ENCODE results near the gene SP5.
"Not testable (repeated sequence)": the region's sequence is repeated elsewhere in the genome, so short reads cannot be mapped to it uniquely, and the experiment has no call there.

GRCh38 chr2:170674282-170674681 is 40.9 kb upstream of the SP5 start:
- TF ChIP-seq PRDM10 (IDR thresholded peaks at IDR 0.05; ENCODE audit: partially characterized antibody); ATF3 (IDR thresholded peaks at IDR 0.05); ATF3 (CRISPR knock-in tag; conservative IDR thresholded peaks at IDR 0.05); JUNB (CRISPR knock-in tag; conservative IDR thresholded peaks at IDR 0.05); E2F3 (CRISPR knock-in tag; IDR thresholded peaks at IDR 0.05); CTCF (IDR thresholded peaks at IDR 0.05 in 2 of 3, conservative IDR thresholded peaks at IDR 0.05 in 1 of 3; ENCODE audit: insufficient read depth in 2 of 3, low read depth in 1 of 3, low read length in 3 of 3); RAD21 (CRISPR knock-in tag; conservative IDR thresholded peaks at IDR 0.05 in 1 of 2, IDR thresholded peaks at IDR 0.05 in 1 of 2); IFI16 (CRISPR knock-in tag; IDR thresholded peaks at IDR 0.05): not testable (repeated sequence)
